GM18868 (cell line): ENCODE measurements around the gene C2CD5.
A peak's percentile ranks its signal among the peaks of the same experiment; 100 is the strongest.
"Not testable (repeated sequence)": the region's sequence is repeated elsewhere in the genome, so short reads cannot be mapped to it uniquely, and the experiment has no call there.

Experiments
- ATAC-seq: cut with Tn5 transposase; IDR thresholded peaks from one replicate; pipeline ENCODE4 v1.9.1; 2021; ENCODE audit warnings: mild to moderate bottlenecking, moderate library complexity; ENCODE audit not compliant: unreplicated experiment

Gene C2CD5

GRCh38 chr12:22544038-22544979 is at the start of gene C2CD5:
Gene C2CD5, minus strand, starts transcription at chr12:22544542. Its CDS starts 392 bp downstream, at chr12:22544150.
- peak; percentile 85 for ATAC-seq

GRCh38 chr12:22593864-22594263 is 49.5 kb upstream of the C2CD5 start:
- ATAC-seq = no peak

GRCh38 chr12:22588817-22589216 is 44.5 kb upstream of the C2CD5 start:
- no peak for ATAC-seq

GRCh38 chr12:22578328-22578727 is 34.0 kb upstream of the C2CD5 start:
- ATAC-seq = no peak

GRCh38 chr12:22577667-22578066 is 33.3 kb upstream of the C2CD5 start:
- ATAC-seq = no peak

- ATAC-seq = no peak
Measured at GRCh38 chr12:22576473-22576872, 32.1 kb upstream of the C2CD5 start.

GRCh38 chr12:22576065-22576464 is 31.7 kb upstream of the C2CD5 start:
- ATAC-seq = no peak

GRCh38 chr12:22574921-22575320 is 30.6 kb upstream of the C2CD5 start:
- no peak for ATAC-seq

- no peak for ATAC-seq
Measured at GRCh38 chr12:22573181-22573580, 28.8 kb upstream of the C2CD5 start.

- no peak for ATAC-seq
Measured at GRCh38 chr12:22569253-22569652, 24.9 kb upstream of the C2CD5 start.

- no peak for ATAC-seq
Measured at GRCh38 chr12:22562036-22563028, 18.0 kb upstream of the C2CD5 start.

GRCh38 chr12:22554750-22555149 is 10.4 kb upstream of the C2CD5 start:
- not testable (repeated sequence) for ATAC-seq

GRCh38 chr12:22551624-22552023 is 7.3 kb upstream of the C2CD5 start:
- peak; percentile 53 for ATAC-seq

GRCh38 chr12:22545255-22545654 is 913 bp upstream of the C2CD5 start:
- ATAC-seq = no peak

GRCh38 chr12:22543246-22544037 is 900 bp downstream of the C2CD5 start:
- ATAC-seq = peak; percentile 27

- no peak for ATAC-seq
Measured at GRCh38 chr12:22541496-22542155, 2.7 kb downstream of the C2CD5 start.

GRCh38 chr12:22539055-22539454 is 5.3 kb downstream of the C2CD5 start:
- ATAC-seq = no peak

- ATAC-seq = no peak
Measured at GRCh38 chr12:22538311-22538710, 6.0 kb downstream of the C2CD5 start.

GRCh38 chr12:22536971-22537544 is 7.3 kb downstream of the C2CD5 start:
- no peak for ATAC-seq
